T-helper 9 cell (primary cell): ENCODE measurements around the gene VSNL1.

ENCODE experiments used
- DNase-seq: peaks from one replicate; pipeline ENCODE4 v3.0.0-alpha.2; 2020

VSNL1 gene

GRCh38 chr2:17646838-17647701 lies 106.6 kb downstream of the VSNL1 start:
- no peak for DNase-seq

DNA sequence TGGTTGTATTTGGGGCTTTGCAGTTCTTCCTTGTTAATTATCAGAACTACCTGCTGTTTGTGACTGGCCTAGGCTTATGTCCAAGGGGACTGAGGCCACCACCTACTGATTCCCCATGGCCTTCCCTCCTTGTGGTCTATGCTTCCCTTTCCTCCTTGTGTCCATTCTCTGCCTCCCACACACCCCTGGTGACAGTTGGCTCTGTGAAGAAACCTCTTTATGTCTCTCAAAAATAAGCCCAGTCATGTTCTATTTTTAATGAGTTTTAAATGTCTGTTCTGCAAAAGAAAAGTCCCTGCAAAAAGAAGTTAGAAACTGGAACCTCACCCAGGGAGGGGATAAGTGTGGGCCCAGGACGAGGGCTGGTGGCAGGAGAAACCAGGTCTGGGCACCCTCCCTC lies 108.1 kb downstream of the VSNL1 start:
- DNase-seq, result no peak

DNA sequence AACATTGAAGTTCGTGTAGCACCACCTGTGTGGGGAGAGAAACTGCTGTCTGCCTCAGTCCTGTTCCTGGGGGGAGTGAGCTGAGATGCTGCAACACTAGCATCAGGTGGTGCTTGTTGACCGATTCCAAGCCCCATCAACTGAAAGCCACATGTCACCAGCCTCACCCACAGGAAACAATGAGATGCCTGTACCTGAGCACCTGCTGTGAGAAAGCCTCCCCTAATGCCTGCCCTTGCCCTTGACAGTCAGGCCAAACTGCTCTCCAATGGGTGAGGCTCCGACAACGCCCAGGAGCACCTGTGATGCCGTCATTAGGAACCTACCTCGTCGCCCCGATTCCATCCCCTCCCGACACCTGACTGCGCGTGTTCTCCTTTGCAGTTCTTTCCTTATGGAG lies 108.5 kb downstream of the VSNL1 start:
- DNase-seq, result no peak

DNA sequence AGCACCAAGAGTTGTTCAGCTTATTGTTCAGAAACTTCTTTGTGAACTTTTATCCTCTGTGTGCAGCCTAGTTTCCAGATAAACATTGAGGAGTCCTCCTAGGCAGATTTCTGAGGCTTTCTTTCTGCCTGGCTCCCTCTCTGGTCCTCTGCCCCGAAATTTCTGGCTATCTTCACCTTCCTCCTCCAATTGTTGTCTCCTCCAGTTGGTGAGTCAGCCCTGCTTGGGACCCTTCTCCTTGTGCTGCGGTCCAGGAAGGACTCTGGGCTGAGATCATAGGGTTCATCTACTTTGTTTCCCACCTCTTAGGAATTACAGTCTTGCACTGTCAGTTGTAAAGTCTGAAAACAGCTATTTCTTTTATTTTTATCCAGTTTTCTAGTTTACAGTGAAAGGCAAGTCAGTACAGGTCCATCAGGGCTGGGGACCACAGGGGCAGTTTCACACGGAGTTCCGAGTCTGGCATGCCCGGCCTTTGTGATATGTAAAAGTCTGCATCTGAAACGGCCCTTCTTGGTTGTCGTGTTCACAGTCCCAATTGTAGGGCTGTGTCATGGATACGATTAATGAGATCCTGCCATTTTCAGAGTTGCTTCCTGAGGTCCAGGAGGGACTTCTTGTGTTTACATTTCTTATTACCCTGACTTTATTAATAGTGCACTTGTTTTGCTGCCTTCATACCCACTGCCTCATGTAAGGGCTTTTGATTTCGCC lies 112.3 kb downstream of the VSNL1 start:
- DNase-seq, result no peak

DNA sequence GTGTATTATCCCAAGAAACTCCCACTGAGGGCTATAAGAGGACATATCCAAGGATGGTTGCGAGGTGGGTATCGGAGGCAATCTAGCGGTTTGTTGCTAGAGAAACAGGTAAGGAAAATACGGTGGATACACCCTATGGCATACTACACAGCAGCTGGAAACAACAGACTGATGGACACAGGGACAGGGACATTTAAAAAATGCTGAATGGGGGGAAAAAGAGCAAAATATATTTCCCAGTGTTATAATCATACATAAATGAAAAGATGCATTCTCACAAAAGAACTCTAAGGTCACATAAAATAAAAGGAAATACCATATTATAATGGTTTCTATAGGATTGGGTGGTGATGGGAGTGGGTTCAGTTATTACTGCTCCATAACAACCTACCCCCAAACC lies 117.3 kb downstream of the VSNL1 start:
- DNase-seq, result no peak

DNA sequence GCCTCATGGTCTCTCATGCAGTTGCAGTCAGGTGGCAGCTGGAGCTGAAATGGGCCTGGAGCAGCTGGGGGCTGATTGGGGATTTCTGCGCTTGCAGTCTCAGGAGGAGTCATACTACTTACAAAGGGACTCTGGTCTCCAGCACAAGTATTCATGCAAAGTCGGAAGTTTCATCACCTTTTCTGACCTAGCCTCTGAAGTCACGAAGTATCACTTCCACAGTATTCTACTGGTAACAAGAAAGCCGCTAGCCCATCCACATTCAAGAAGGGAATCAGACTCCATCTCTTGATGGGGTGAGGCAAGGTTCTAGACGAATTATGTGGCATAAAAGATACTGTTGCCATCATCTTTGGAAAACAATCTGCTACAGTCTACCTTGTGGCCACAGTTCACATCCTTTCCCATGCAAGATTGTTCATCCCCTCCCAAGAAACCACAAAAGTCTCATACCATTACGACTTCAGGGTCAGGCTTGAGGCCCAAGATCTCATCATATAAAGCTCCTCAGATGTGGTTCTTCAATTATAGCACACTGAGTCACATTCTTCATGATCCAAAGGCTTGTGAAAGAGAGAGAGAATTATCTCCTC lies 117.9 kb downstream of the VSNL1 start:
- DNase-seq, result no peak

DNA sequence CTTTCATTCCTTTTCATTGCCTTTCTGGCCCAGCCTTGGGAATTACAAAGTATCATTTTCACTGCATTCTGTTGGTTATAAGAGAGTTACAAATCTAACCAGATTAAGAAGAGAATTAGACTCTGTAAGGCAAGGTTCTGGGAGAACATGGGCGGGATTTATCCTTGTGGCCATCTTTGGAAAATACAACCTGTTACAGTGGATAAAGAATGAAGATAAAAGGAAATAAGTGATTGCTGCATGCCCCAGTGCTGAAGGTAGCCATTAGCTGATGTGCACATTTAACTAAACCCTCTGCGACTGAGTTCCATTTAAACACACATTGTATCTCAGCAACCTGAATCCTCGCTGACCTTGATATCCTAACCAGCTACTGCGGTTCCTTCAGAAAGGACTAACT lies 119.7 kb downstream of the VSNL1 start:
- no peak for DNase-seq

- DNase-seq, result no peak
Measured at GRCh38 chr2:17661460-17661859, 121.0 kb downstream of the VSNL1 start.

GRCh38 chr2:17662723-17663122 lies 122.2 kb downstream of the VSNL1 start:
- no peak for DNase-seq

DNA sequence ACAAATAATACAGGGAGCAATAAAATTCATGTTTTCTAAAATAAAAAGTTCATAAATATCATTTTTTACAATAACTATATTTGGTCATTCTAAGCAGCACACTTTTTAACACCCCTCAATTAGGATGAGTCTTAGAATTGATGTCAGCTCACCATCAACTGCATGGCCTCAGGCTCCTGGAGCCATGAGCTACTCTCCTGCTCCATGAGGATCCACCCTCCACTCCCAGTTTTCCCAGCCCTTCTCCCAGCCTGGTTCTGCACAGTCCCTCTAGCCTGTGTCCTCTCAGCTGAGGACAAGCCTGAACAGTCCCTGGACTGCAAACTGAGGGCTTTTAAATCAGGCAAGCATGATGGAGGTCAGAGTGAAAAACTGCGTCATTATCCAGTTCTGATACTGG lies 124.0 kb downstream of the VSNL1 start:
- no peak for DNase-seq

GRCh38 chr2:17667898-17668297 lies 127.4 kb downstream of the VSNL1 start:
- no peak for DNase-seq

- DNase-seq, result no peak
Measured at GRCh38 chr2:17672583-17673317, 132.3 kb downstream of the VSNL1 start.

DNA sequence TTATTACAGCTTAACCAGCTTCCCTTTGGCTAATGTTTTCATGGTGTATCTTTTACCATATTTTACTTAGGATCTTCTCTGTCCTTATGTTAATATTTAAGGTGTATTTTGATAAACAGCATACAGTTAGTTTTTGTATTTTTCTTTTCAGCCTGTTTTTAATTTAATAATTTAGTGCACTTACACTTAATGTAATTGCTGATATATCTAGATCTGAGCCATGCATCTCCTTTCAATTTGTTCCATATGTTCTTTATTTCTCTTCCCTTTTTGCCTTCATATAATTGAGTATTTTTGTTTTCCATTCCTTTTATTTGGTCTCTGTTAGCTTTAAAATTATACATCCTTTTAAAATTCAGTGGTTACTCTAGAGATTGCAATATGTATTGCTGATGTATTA lies 134.3 kb downstream of the VSNL1 start:
- DNase-seq, result no peak

DNA sequence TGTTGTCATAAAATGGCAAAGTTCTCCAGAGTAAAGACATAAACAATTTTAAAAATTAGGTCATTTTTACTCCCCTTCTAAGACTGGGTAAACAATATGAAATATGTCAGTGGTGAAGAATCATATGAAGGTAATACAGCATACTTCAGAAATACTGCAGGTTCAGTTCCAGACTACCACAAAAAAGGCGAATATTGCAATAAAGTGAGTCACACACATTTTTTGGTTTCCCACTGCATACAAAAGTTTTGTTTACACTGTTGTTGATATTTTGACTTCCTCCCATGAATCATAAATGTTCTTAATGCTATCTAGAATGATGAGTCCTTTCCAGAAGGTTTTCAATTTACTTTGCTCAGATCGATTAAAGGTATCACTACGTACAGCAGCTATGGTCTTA lies 139.6 kb downstream of the VSNL1 start:
- DNase-seq, result no peak

GRCh38 chr2:17682098-17682857 lies 141.8 kb downstream of the VSNL1 start:
- DNase-seq, result no peak

- no peak for DNase-seq
Measured at GRCh38 chr2:17683981-17684380, 143.5 kb downstream of the VSNL1 start.

GRCh38 chr2:17688600-17688999 lies 148.1 kb downstream of the VSNL1 start:
- DNase-seq, result no peak

GRCh38 chr2:17689010-17689409 lies 148.5 kb downstream of the VSNL1 start:
- no peak for DNase-seq

GRCh38 chr2:17690776-17691175 lies 150.3 kb downstream of the VSNL1 start:
- DNase-seq, result no peak
